Endothelial cell of umbilical vein (primary cell): ENCODE data around the gene EFNA5. TPM values are rescaled to one million over a fixed set of nuclear protein-coding genes. Genes with fewer than 3 reads are reported as not detected.

ENCODE experiments used
- BruUV-seq: library from RNA; stranded (reverse); fragments of 400-500 nt; replicated peaks from 2 replicates; lab custom pipeline; 2021; lab: Mats Ljungman, UMichigan
- CTCF ChIA-PET: fragments of 300-600, 350-600 bp; sonication (Branson Sonifier 250); formaldehyde crosslinking; loops from one replicate; lab custom pipeline; 2021; ENCODE audit warnings: antibody characterized with exemption, inconsistent platforms; lab: Charles Lee
- POLR2A ChIA-PET: fragments of 300-600, 350-600 bp; sonication (Branson Sonifier 250); formaldehyde crosslinking; loops from one replicate; lab custom pipeline; 2021; ENCODE audit warnings: antibody characterized with exemption, inconsistent platforms; lab: Charles Lee
- DNase-seq: peaks from one replicate; pipeline ENCODE4 v3.0.0-alpha.2; 2011; ENCODE audit warnings: low read depth, low spot score
- FAIRE-seq: peaks from 2 replicates; lab custom pipeline; 2011; peaks lifted over from hg19 to GRCh38; lab: Jason Lieb, UNC
- H2AFZ ChIP-seq: 2 replicates; pipeline ENCODE4 v1.6.0; 2012; ENCODE audit warnings: low read depth, low read length, control low read depth, inconsistent platforms
- H3K27ac ChIP-seq: 2 replicates; pipeline ENCODE4 v1.5.1; 2011; ENCODE audit warnings: low read depth, mild to moderate bottlenecking, control low read depth, low read length, moderate library complexity; ENCODE audit not compliant: insufficient read depth
- H3K27me3 ChIP-seq, 2 experiments: 2 replicates each; pipeline versions ENCODE4 v1.6.0 to v1.6.1; 2011; ENCODE audit warnings: low read length in 2 of 2, mixed read lengths in 1 of 2; ENCODE audit not compliant: control insufficient read depth in 2 of 2, insufficient read depth in 2 of 2
- H3K36me3 ChIP-seq, 2 experiments: 2 replicates in 1 of 2; 3 replicates in 1 of 2; pipeline ENCODE4 v1.5.1; 2011; ENCODE audit warnings: low read length in 2 of 2, mild to moderate bottlenecking in 1 of 2, moderate library complexity in 1 of 2; ENCODE audit not compliant: control insufficient read depth in 2 of 2, insufficient read depth in 2 of 2; ENCODE audit errors: extremely low read depth in 1 of 2
- H3K4me1 ChIP-seq: 3 replicates; pipeline ENCODE4 v1.5.1; 2011; ENCODE audit warnings: mild to moderate bottlenecking, low read length; ENCODE audit not compliant: control insufficient read depth, insufficient read depth; ENCODE audit errors: extremely low read depth
- H3K4me2 ChIP-seq: 2 replicates; pipeline ENCODE4 v1.6.1; 2011; ENCODE audit warnings: low read length, control low read depth, mixed read lengths; ENCODE audit not compliant: insufficient read depth
- H3K4me3 ChIP-seq, 3 experiments: fragments of 200-600 bp in 1 of 3; sonication (generic), shearing (Covaris generic) in 1 of 3; replicated peaks in 1 of 3; 2 replicates each; pipeline ENCODE4 v1.5.1; 2011 to 2016; ENCODE audit warnings: control low read depth in 3 of 3, low read length in 3 of 3, mild to moderate bottlenecking in 2 of 3, inconsistent platforms in 1 of 3, low read depth in 1 of 3, moderate library complexity in 1 of 3; ENCODE audit not compliant: insufficient read depth in 1 of 3
- H3K79me2 ChIP-seq: 2 replicates; pipeline ENCODE4 v1.6.0; 2012; ENCODE audit warnings: low read length, inconsistent platforms; ENCODE audit not compliant: control insufficient read depth, insufficient read depth
- H3K9ac ChIP-seq: replicated peaks from 2 replicates; pipeline ENCODE3; 2011; ENCODE audit warnings: low read length, control low read depth; ENCODE audit not compliant: insufficient read depth; ENCODE audit errors: extremely low read depth
- H3K9me1 ChIP-seq: replicated peaks from 3 replicates; pipeline ENCODE4 v1.6.0; 2011; ENCODE audit warnings: mild to moderate bottlenecking, low read length; ENCODE audit not compliant: control insufficient read depth, insufficient read depth; ENCODE audit errors: extremely low read depth
- H3K9me3 ChIP-seq: replicated peaks from 2 replicates; pipeline ENCODE4 v1.5.1; 2012; ENCODE audit warnings: low read length, inconsistent platforms; ENCODE audit not compliant: control insufficient read depth, insufficient read depth
- H4K20me1 ChIP-seq: replicated peaks from 2 replicates; pipeline ENCODE3; 2011; ENCODE audit warnings: mild to moderate bottlenecking, low read length; ENCODE audit not compliant: control insufficient read depth, insufficient read depth; ENCODE audit errors: extremely low read depth
- EZH2 ChIP-seq: IDR thresholded peaks from 2 replicates; pipeline ENCODE4 v1.6.1; 2012; ENCODE audit warnings: borderline replicate concordance, low read depth, mild to moderate bottlenecking, moderate library complexity, low read length, inconsistent platforms; ENCODE audit not compliant: severe bottlenecking
- FOS ChIP-seq: IDR thresholded peaks from 2 replicates; pipeline ENCODE4 v1.6.1; 2011; ENCODE audit warnings: mild to moderate bottlenecking, low read length, moderate library complexity, borderline replicate concordance; ENCODE audit not compliant: insufficient read depth
- GATA2 ChIP-seq: IDR thresholded peaks from 2 replicates; pipeline ENCODE4 v1.7.0; 2011; ENCODE audit warnings: low read depth, mild to moderate bottlenecking, moderate library complexity, mixed read lengths, low read length; ENCODE audit not compliant: insufficient read length, insufficient read depth
- JUN ChIP-seq: IDR thresholded peaks from 2 replicates; pipeline ENCODE4 v1.6.1; 2011; ENCODE audit warnings: borderline replicate concordance, low read depth; ENCODE audit not compliant: insufficient read length, insufficient read depth
- MYC ChIP-seq: IDR thresholded peaks from one replicate; pipeline ENCODE4 v1.6.1; 2011; ENCODE audit warnings: mild to moderate bottlenecking, low read depth, low read length
- POLR2A ChIP-seq: IDR thresholded peaks from 2 replicates; pipeline ENCODE4 v1.6.1; 2012; ENCODE audit warnings: low read depth, mild to moderate bottlenecking, control low read depth, low read length
- POLR2AphosphoS5 ChIP-seq: IDR thresholded peaks from 2 replicates; pipeline ENCODE4 v1.6.1; 2012; ENCODE audit warnings: low read depth, mild to moderate bottlenecking, control low read depth, low read length, moderate library complexity; ENCODE audit not compliant: insufficient read depth
- dilution Hi-C: fragments of 300-500 bp; cut with MboI; formaldehyde crosslinking; loops from one replicate; pipeline ENCODE4 v1.15.0; 2019; ENCODE audit warnings: low sequenced_read_pairs; ENCODE audit not compliant: extremely low pct_ligation_motif_present
- intact Hi-C: fragments of 100-400 bp; cut with micrococcal nuclease; formaldehyde crosslinking; loops from one replicate; pipeline ENCODE4 v1.10.0; 2022
- polyA plus RNA-seq, 4 experiments: library from polyadenylated mRNA; depleted of rRNA in 3 of 4; stranded (reverse) in 3 of 4; unstranded in 1 of 4; fragments of >200 nt; gene quantifications; 2 replicates each; pipeline versions ENCODE4 v1.2.1 to v1.2.3, GENCODE V29; 2011 to 2012; ENCODE audit warnings: missing spikeins in 1 of 4
- total RNA-seq: library from RNA; stranded (reverse); gene quantifications from 2 replicates; pipeline ENCODE4 v1.2.3, GENCODE V29; 2021
- TF ChIP-seq, protein P1 (sequence below): IDR thresholded peaks from 2 replicates; pipeline ENCODE4 v1.6.1; 2011; ENCODE audit not compliant: insufficient read depth, insufficient read length
- TF ChIP-seq, protein P2 (sequence below), 2 donors: IDR thresholded peaks; 1 replicate in 1 of 2; 2 replicates in 1 of 2; pipeline ENCODE4 v1.5.1; 2011; ENCODE audit warnings: low read length in 2 of 2, mild to moderate bottlenecking in 2 of 2, moderate library complexity in 2 of 2, control low read depth in 1 of 2, inconsistent platforms in 1 of 2, low read depth in 1 of 2; ENCODE audit not compliant: insufficient read depth in 1 of 2; ENCODE audit errors: extremely low read depth in 1 of 2

The EFNA5 gene
- total and polyA plus RNA-seq, 2 donors (not counting 3 experiments of a cell fraction or from before 2014, with no cell fraction given) = 13.6 to 22.1 TPM

DNA sequence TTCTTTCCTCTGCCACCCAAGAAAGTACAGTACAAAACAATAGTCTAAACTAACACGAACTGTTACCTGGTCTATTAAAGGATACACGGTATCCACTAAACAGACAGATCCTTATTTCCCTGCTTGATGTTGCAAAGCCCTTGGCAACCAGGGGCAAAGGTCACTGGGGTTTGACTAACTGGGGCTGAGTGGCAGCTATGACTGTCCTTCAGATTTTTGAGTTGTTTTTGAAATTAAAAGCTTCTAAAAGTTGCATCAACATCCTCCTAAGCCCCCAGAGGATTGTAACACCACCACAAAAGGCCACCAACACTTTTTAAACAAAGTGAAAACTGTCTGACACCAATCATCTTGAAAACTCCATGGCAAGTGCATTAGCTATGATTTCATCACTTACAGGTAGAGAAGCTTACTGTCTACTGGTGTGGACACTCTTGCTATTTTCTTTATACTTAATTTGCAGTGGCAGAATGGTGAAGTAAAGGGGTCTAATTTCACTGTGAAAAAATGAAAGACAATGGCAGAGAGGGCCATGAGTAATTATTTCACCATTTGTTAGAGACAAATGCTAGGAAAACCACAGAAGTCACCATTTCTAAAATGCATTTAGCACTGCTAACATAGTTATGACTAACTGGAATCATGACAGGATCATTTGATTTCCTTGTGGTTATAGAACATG is 292.4 kb downstream of the EFNA5 start:
- no peak overlapping the region for H3K27ac ChIP-seq
- no peak for FAIRE-seq
- no peak overlapping the region for H3K4me2 ChIP-seq
- intact Hi-C loops (no loop called here), dilution Hi-C loops (no loop called here)
- POLR2A ChIA-PET = no interaction called here
- no peaks in the 10 kb centered on the region for H3K79me2 ChIP-seq
- no peak for TF ChIP-seq FOS
- TF ChIP-seq, protein P1, sequence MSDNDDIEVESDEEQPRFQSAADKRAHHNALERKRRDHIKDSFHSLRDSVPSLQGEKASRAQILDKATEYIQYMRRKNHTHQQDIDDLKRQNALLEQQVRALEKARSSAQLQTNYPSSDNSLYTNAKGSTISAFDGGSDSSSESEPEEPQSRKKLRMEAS = no peak
- TF ChIP-seq JUN = no peak
- no peaks in the 10 kb centered on the region for H4K20me1 ChIP-seq
- no peaks in the 10 kb centered on the region for H3K4me1 ChIP-seq
- H3K4me3 ChIP-seq = no peak overlapping the region
- no peak overlapping the region for H2AFZ ChIP-seq
- H3K36me3 ChIP-seq = no peaks in the 10 kb centered on the region
- no peak for DNase-seq
- no peak overlapping the region for H3K9ac ChIP-seq
- no peaks in the 10 kb centered on the region for H3K9me3 ChIP-seq
- CTCF ChIA-PET = interaction anchor here (1.0 to 1.4 kb wide), 2 partner anchors 11 to 194 kb away, joined by 3 read pairs; no protein-coding TSS in a partner anchor
- H3K9me1 ChIP-seq = no peaks in the 10 kb centered on the region
- H3K27me3 ChIP-seq = no peaks in the 10 kb centered on the region
- BruUV-seq = no TSS peak

DNA sequence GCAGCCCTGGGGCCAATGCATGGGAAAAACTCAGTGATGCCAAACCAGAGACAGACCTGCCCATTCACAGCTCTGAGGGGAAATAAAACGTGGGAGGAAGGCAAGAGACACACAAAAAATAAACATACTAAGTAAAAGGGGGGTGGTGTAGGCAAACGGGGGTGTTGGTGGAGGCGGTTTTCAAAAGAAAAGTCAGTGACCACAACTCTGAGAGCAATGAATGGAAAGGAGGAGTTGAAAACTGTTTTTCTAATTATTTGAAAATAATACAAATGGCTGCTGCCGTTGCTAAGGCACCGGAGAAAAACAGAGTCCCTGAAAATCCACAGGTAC is 293.5 kb downstream of the EFNA5 start:
- CTCF ChIA-PET = no interaction called here
- Histone ChIP-seq H3K27me3 (no peaks in the 10 kb centered on the region), H3K4me1 (no peaks in the 10 kb centered on the region), H3K9ac (no peak overlapping the region), H3K9me1 (no peaks in the 10 kb centered on the region), H2AFZ (no peak overlapping the region), H3K4me2 (no peak overlapping the region), H3K4me3 (no peak overlapping the region), H3K36me3 (no peaks in the 10 kb centered on the region), H3K79me2 (no peaks in the 10 kb centered on the region), H3K27ac (no peak overlapping the region), H3K9me3 (no peaks in the 10 kb centered on the region), H4K20me1 (no peaks in the 10 kb centered on the region)
- BruUV-seq = no TSS peak
- intact Hi-C loops (no loop called here), dilution Hi-C loops (no loop called here)
- FAIRE-seq = no peak
- POLR2A ChIA-PET = interaction anchor here (0.7 kb wide), 1 partner anchor 295 kb away, joined by 4 read pairs; no protein-coding TSS in a partner anchor
- no peak for DNase-seq
- no peak for TF ChIP-seq GATA2
- no peak for TF ChIP-seq MYC
- no peak for TF ChIP-seq POLR2A
- TF ChIP-seq FOS = no peak
- TF ChIP-seq EZH2 = no peak
- no peak for TF ChIP-seq POLR2AphosphoS5
- no peak for TF ChIP-seq JUN
- TF ChIP-seq, protein P1 = no peak
- TF ChIP-seq, protein P2, sequence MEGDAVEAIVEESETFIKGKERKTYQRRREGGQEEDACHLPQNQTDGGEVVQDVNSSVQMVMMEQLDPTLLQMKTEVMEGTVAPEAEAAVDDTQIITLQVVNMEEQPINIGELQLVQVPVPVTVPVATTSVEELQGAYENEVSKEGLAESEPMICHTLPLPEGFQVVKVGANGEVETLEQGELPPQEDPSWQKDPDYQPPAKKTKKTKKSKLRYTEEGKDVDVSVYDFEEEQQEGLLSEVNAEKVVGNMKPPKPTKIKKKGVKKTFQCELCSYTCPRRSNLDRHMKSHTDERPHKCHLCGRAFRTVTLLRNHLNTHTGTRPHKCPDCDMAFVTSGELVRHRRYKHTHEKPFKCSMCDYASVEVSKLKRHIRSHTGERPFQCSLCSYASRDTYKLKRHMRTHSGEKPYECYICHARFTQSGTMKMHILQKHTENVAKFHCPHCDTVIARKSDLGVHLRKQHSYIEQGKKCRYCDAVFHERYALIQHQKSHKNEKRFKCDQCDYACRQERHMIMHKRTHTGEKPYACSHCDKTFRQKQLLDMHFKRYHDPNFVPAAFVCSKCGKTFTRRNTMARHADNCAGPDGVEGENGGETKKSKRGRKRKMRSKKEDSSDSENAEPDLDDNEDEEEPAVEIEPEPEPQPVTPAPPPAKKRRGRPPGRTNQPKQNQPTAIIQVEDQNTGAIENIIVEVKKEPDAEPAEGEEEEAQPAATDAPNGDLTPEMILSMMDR (IDR thresholded peaks at IDR 0.05; ENCODE audit: extremely low read depth in 1 of 2, insufficient read depth in 1 of 2, low read depth in 1 of 2, low read length in 2 of 2) = no peak
